OCI-LY1 (cell line): ENCODE measurements around the gene SPRY1.

Experiments used
- EZH2 ChIP-seq: fragments of 200-600 bp; sonication (generic), shearing (Covaris generic); IDR thresholded peaks from 2 replicates; pipeline ENCODE4 v1.8.0; 2017; ENCODE audit warnings: borderline replicate concordance, mixed run types, mild to moderate bottlenecking, antibody characterized with exemption, low read length, moderate library complexity, mixed read lengths
- TF ChIP-seq, protein P1 (sequence below): fragments of 200-600 bp; sonication (generic), shearing (Covaris generic); IDR thresholded peaks from 2 replicates; pipeline ENCODE4 v1.5.1; 2017; ENCODE audit warnings: mild to moderate bottlenecking, antibody characterized with exemption, low read length, moderate library complexity, mixed read lengths

DNA sequence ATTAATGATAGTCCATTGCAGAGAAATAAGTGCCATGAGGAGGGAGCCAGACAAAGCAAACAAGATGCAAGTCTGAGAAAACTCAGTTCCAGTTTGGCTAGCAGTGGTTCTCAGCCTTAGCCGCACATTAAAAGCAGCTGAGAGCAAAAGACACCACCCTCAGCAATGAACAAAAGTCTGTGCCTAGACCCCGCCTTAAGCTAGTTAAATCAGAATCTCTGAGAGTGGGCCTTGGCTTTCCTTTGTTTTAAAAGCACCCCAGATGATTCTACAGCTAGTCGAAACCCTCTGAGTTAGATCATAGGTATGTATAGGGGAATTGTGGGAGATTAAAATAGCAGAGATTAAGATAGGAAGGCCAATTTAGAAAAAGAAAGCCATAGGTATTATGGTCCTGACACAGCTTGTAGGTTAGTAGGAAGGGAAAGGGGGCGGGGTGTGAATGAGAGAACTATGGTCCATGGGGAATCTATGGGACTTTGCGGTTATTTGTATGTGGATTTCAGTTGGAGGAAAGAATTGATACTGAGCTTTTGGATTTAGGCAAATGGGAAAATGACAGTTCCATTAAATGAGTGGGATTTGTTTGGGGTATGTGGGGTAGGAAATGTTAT, 12.0 kb downstream of the SPRY1 start:
- TF ChIP-seq, protein P1, sequence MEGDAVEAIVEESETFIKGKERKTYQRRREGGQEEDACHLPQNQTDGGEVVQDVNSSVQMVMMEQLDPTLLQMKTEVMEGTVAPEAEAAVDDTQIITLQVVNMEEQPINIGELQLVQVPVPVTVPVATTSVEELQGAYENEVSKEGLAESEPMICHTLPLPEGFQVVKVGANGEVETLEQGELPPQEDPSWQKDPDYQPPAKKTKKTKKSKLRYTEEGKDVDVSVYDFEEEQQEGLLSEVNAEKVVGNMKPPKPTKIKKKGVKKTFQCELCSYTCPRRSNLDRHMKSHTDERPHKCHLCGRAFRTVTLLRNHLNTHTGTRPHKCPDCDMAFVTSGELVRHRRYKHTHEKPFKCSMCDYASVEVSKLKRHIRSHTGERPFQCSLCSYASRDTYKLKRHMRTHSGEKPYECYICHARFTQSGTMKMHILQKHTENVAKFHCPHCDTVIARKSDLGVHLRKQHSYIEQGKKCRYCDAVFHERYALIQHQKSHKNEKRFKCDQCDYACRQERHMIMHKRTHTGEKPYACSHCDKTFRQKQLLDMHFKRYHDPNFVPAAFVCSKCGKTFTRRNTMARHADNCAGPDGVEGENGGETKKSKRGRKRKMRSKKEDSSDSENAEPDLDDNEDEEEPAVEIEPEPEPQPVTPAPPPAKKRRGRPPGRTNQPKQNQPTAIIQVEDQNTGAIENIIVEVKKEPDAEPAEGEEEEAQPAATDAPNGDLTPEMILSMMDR = no peak
- no peak for TF ChIP-seq EZH2
